ENCODE data around the gene ATP2B2. TPM values are rescaled to one million over a fixed set of nuclear protein-coding genes. Genes with fewer than 3 reads are reported as not detected.

ATP2B2 gene
- total RNA-seq, 2 donors from 2014 or later = 0.07 to 0.11 TPM

DNA sequence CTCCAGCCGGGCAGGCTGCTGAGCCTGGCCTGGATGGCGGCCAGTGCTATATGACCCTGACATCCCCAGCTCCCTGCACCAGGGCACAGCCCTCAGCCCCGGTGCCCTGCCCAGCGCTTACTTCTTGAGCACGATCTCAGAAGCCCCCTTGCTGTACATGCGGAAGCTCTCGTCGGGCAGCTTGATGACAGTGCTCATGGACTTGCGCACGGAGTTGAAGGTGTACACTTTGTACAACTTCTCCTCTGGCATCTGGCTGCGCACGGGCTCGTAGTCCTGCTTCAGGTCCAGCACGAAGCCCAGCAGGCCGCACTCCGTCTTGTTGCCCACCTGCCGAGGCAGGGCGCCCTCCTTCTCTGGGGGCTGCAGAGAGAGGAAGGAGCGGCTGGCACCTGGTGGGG lies 145.6 kb downstream of the ATP2B2 start:
- H3K27ac ChIP-seq = no peak overlapping the region
- DNase-seq = no peak
- no peaks in the 10 kb centered on the region for H3K36me3 ChIP-seq
- TF ChIP-seq, protein P1, sequence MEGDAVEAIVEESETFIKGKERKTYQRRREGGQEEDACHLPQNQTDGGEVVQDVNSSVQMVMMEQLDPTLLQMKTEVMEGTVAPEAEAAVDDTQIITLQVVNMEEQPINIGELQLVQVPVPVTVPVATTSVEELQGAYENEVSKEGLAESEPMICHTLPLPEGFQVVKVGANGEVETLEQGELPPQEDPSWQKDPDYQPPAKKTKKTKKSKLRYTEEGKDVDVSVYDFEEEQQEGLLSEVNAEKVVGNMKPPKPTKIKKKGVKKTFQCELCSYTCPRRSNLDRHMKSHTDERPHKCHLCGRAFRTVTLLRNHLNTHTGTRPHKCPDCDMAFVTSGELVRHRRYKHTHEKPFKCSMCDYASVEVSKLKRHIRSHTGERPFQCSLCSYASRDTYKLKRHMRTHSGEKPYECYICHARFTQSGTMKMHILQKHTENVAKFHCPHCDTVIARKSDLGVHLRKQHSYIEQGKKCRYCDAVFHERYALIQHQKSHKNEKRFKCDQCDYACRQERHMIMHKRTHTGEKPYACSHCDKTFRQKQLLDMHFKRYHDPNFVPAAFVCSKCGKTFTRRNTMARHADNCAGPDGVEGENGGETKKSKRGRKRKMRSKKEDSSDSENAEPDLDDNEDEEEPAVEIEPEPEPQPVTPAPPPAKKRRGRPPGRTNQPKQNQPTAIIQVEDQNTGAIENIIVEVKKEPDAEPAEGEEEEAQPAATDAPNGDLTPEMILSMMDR (IDR thresholded peaks at IDR 0.05) = no peak
- no peak overlapping the region for H3K4me3 ChIP-seq
- intact Hi-C loops (cut with DNase I) = no loop called here
- no peaks in the 10 kb centered on the region for H3K4me1 ChIP-seq
- H3K9ac ChIP-seq (ENCODE audit: low read depth in 2 of 2, low read length in 2 of 2) = no peak overlapping the region
- no peaks in the 10 kb centered on the region for H3K27me3 ChIP-seq
- H3K9me3 ChIP-seq = no peaks in the 10 kb centered on the region

DNA sequence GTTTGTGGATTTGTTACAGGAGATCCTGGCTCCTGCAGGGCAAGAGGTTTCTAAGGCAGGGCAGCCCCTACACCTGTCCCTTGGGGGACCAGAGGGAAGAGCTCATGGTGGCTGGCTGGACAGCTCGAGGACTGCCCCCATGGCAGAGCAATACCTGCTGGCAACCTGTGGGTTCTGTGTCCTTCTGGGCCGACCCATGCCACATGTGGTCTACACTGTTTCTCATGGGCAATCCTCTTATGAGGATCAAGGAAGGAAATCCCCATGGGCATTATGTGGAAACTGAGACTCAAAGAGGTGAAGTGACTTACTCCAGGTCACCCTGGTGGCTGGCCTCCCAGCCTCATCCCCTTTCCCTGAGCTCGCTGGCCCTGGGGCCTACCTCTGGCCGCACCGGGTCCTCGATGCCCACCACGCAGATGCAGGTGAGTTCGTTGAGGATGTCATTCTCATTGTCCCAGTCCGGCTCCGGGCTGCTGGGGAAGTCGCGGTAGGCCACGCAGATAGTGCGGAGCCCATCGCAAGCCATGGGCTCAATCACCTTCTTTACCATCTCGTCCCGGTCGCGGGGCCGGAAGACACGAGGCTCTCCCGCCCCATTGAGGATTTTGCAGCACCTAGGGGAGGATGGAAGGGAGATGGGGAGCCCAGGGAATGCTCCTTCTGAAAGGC lies 146.9 kb downstream of the ATP2B2 start:
- no peak for DNase-seq
- H3K27ac ChIP-seq = no peak overlapping the region
- H3K4me3 ChIP-seq = no peak overlapping the region

DNA sequence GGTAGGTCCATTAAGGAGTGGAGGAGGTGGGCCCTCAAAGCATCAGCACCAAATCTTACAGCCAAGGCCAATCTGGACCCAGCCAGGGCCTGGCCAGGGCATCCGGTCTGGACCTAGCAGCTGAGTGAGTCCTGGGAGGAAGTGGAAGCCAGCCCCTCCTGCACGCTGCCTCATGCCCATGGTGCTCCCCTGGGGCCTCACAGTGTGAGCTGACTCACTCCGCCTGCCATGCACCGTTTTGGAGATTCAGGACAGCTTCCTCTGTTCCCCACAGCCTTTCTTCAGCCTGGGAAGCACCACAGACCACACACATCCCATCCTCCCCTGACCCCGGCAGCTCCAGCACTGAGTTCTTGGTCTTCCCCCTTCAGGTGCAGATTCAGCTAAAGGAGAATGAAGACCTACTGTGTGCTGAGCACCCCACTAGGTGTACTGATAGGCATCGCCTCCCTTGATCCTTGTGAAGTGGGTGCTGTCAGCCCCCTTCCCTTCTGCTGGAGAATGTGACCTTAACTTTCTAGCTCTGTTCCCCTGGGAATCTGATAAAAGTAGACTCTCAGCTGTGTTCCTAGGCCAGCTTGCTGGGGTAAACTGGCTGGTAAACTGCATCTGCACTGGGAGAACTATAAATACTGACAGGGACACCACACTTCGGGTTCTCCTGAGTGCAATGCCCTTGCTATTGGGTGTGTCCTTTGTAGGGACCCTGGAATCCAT lies 147.6 kb downstream of the ATP2B2 start:
- H3K27ac ChIP-seq = no peak overlapping the region
- intact Hi-C loops (cut with DNase I) = no loop called here

More for the DNA sequence above, 146.9 kb downstream of the ATP2B2 start:
- TF ChIP-seq, protein P1 (IDR thresholded peaks at IDR 0.05) = no peak
- intact Hi-C loops (cut with DNase I) = no loop called here
- H3K27me3 ChIP-seq = no peaks in the 10 kb centered on the region
- no peaks in the 10 kb centered on the region for H3K36me3 ChIP-seq
- H3K9ac ChIP-seq (ENCODE audit: low read depth in 2 of 2, low read length in 2 of 2) = no peak overlapping the region
- H3K9me3 ChIP-seq = no peaks in the 10 kb centered on the region
- H3K4me1 ChIP-seq = no peaks in the 10 kb centered on the region

DNA sequence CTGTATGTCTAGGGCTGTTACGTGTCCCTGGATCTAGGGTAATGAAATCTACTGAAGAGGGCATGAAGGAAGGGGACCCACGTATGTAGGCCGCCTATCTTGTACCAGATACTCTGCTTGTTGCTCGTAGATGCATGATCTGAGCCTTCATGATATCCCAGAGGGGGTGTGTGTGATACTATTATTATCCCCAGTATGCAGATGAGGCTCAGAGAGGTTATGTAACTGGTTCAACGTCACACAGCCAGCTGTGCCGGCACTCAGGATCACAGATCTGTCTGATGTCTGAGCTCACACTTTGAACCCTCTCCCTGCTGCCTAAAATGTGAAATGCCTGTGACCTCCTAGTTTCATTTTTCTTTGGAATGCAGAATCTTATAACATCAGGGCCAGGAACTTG lies 148.3 kb downstream of the ATP2B2 start:
- intact Hi-C loops (cut with DNase I) = no loop called here
- Histone ChIP-seq H3K9ac (ENCODE audit: low read depth in 2 of 2, low read length in 2 of 2) (no peak overlapping the region), H3K4me1 (no peaks in the 10 kb centered on the region)

More for the DNA sequence above, 147.6 kb downstream of the ATP2B2 start:
- Histone ChIP-seq H3K4me3 (no peak overlapping the region), H3K9ac (ENCODE audit: low read depth in 2 of 2, low read length in 2 of 2) (no peak overlapping the region), H3K4me1 (no peaks in the 10 kb centered on the region), H3K9me3 (no peaks in the 10 kb centered on the region), H3K36me3 (no peaks in the 10 kb centered on the region), H3K27me3 (no peaks in the 10 kb centered on the region)
- no peak for DNase-seq
- TF ChIP-seq, protein P1 (IDR thresholded peaks at IDR 0.05) = no peak

DNA sequence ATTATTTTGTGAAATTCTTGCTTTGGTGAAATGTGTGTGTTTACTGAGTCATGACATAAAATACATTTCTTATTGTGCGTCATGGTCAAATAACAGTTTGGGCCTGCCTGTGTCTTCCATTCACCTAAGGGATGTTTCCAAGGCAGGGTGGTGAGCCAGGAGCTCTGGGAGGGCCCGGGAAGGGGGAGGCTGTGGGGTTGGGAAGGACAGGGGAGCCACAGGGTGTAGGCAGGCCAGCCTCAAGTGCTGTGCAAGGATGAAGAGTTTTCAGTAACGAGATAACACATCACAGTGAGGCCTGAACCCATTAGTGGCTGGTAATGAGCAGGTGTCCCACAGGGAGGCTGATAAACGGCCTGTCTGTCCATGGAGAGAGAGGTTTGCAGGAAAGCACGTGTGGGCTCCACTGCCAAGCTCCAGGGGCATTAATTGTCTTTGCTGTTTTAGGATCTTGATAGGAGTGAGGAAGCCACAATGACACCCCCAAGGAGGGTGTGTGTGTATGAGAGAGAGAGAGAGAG lies 148.9 kb downstream of the ATP2B2 start:
- TF ChIP-seq, protein P1 (IDR thresholded peaks at IDR 0.05) = no peak
- no peak for DNase-seq
- intact Hi-C loops (cut with DNase I) = no loop called here

More for the DNA sequence above, 148.3 kb downstream of the ATP2B2 start:
- no peak for DNase-seq
- no peak overlapping the region for H3K4me3 ChIP-seq
- H3K27me3 ChIP-seq = no peaks in the 10 kb centered on the region
- H3K27ac ChIP-seq = no peak overlapping the region
- H3K36me3 ChIP-seq = no peaks in the 10 kb centered on the region
- H3K9me3 ChIP-seq = no peaks in the 10 kb centered on the region
- TF ChIP-seq, protein P1 (IDR thresholded peaks at IDR 0.05) = no peak

More for the DNA sequence above, 148.9 kb downstream of the ATP2B2 start:
- H3K36me3 ChIP-seq = no peaks in the 10 kb centered on the region
- no peaks in the 10 kb centered on the region for H3K27me3 ChIP-seq
- no peaks in the 10 kb centered on the region for H3K4me1 ChIP-seq
- no peak overlapping the region for H3K4me3 ChIP-seq
- no peak overlapping the region for H3K9ac ChIP-seq (ENCODE audit: low read depth in 2 of 2, low read length in 2 of 2)
- H3K9me3 ChIP-seq = no peaks in the 10 kb centered on the region
- no peak overlapping the region for H3K27ac ChIP-seq
